ENCODE results near the gene RASD2.

GRCh38 chr22:35517207-35517606, 23.4 kb upstream of the RASD2 start:
- TF ChIP-seq POLR2AphosphoS5 (IDR thresholded peaks at IDR 0.05; ENCODE audit: low read depth, low read length) (no peak), PAX5 (IDR thresholded peaks at IDR 0.05; ENCODE audit: insufficient read depth, low read length, severe bottlenecking) (no peak)
